Progenitor cell of endocrine pancreas (in vitro differentiated cells): ENCODE data around the gene WARS2. TPM values are rescaled to one million over a fixed set of nuclear protein-coding genes. Genes with fewer than 3 reads are reported as not detected.

Source experiments
- DNase-seq: peaks from one replicate; pipeline ENCODE4 v3.0.0; 2021; ENCODE audit warnings: low spot score; ENCODE audit not compliant: unreplicated experiment
- H3K27ac Mint-ChIP-seq: 2 replicates; pipeline ENCODE4 v1.8.0; 2021; ENCODE audit warnings: mild to moderate bottlenecking, moderate library complexity, mixed read lengths
- H3K27me3 Mint-ChIP-seq: 2 replicates; pipeline ENCODE4 v1.8.0; 2021; ENCODE audit warnings: mixed read lengths
- H3K36me3 Mint-ChIP-seq: 2 replicates; pipeline ENCODE4 v1.8.0; 2022; ENCODE audit warnings: mixed read lengths; ENCODE audit not compliant: insufficient read depth
- H3K4me1 Mint-ChIP-seq: 2 replicates; pipeline ENCODE4 v1.8.0; 2021; ENCODE audit warnings: low read depth, mixed read lengths
- H3K4me3 Mint-ChIP-seq: 2 replicates; pipeline ENCODE4 v1.8.0; 2021; ENCODE audit warnings: low read depth, mild to moderate bottlenecking, moderate library complexity, mixed read lengths
- H3K9me3 Mint-ChIP-seq: 2 replicates; pipeline ENCODE4 v1.8.0; 2021; ENCODE audit warnings: low read depth, mixed read lengths
- total RNA-seq: library from RNA; stranded (reverse); gene quantifications from 2 replicates; pipeline ENCODE4 v1.2.1, GENCODE V29; 2021
- TF ChIP-seq, protein P1 (sequence below): fragments of 200-600 bp; sonication (generic); IDR thresholded peaks from one replicate; pipeline ENCODE4 v1.5.0; 2021; ENCODE audit warnings: antibody characterized with exemption, mild to moderate bottlenecking; ENCODE audit not compliant: unreplicated experiment

WARS2 gene
- total RNA-seq, 1 donor from 2014 or later, result 14.8 TPM

GRCh38 chr1:119032986-119033385, 107.5 kb downstream of the WARS2 start:
- Mint-ChIP-seq H3K4me1 (no peaks in the 10 kb centered on the region), H3K9me3 (no peaks in the 10 kb centered on the region), H3K4me3 (no peak overlapping the region), H3K36me3 (peaks cover 4% of the 10 kb centered on the region), H3K27me3 (no peaks in the 10 kb centered on the region), H3K27ac (no peak overlapping the region)
- TF ChIP-seq, protein P1, sequence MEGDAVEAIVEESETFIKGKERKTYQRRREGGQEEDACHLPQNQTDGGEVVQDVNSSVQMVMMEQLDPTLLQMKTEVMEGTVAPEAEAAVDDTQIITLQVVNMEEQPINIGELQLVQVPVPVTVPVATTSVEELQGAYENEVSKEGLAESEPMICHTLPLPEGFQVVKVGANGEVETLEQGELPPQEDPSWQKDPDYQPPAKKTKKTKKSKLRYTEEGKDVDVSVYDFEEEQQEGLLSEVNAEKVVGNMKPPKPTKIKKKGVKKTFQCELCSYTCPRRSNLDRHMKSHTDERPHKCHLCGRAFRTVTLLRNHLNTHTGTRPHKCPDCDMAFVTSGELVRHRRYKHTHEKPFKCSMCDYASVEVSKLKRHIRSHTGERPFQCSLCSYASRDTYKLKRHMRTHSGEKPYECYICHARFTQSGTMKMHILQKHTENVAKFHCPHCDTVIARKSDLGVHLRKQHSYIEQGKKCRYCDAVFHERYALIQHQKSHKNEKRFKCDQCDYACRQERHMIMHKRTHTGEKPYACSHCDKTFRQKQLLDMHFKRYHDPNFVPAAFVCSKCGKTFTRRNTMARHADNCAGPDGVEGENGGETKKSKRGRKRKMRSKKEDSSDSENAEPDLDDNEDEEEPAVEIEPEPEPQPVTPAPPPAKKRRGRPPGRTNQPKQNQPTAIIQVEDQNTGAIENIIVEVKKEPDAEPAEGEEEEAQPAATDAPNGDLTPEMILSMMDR, result no peak
- DNase-seq, result no peak

DNA sequence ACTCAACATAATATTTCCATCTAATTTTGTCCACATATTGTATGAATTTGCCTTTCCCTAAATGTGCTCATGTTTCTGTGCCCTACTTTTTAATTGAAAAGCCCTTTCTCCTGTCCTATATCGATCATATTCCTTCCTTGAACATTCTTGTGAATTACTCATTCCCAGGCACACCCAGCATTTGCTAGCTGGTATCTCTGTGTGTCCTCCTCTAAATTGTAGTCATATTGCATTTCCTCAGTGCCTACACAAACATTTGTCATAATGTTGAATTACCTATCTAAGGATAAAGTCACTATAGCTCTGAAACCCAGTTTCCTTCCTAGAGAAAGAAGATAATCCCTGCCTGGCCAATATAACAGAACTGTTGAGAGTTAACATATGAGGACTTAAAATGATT, 112.7 kb downstream of the WARS2 start:
- no peak overlapping the region for H3K27ac Mint-ChIP-seq
- H3K9me3 Mint-ChIP-seq, result peaks cover 2% of the 10 kb centered on the region
- H3K27me3 Mint-ChIP-seq, result no peaks in the 10 kb centered on the region
- no peak overlapping the region for H3K4me3 Mint-ChIP-seq
- H3K36me3 Mint-ChIP-seq, result peaks cover 5% of the 10 kb centered on the region
- H3K4me1 Mint-ChIP-seq, result no peaks in the 10 kb centered on the region
- TF ChIP-seq, protein P1, result no peak
- no peak for DNase-seq

DNA sequence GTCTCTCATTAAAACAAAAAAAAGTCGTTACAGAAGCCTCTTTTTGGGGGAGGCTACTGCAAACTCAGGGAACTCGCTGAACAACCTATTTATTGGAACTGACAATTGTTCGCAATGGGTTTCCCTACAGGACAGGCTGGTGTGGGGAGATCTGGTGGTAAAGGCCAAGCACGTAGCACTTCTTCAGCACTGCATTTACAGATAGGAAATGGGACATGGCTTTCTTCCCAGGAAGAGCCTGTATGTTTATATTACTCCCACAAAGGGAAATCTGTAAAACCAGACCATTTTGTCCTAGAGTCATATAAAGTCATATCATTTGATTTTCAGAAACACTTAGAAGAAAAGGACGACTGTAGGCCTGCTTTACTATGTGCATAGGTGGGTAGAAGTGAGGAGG, 113.5 kb downstream of the WARS2 start:
- Mint-ChIP-seq H3K4me3 (no peak overlapping the region), H3K36me3 (peaks cover 6% of the 10 kb centered on the region), H3K9me3 (peaks cover 2% of the 10 kb centered on the region), H3K4me1 (no peaks in the 10 kb centered on the region), H3K27ac (no peak overlapping the region), H3K27me3 (no peaks in the 10 kb centered on the region)
- DNase-seq, result no peak
- TF ChIP-seq, protein P1, result no peak

DNA sequence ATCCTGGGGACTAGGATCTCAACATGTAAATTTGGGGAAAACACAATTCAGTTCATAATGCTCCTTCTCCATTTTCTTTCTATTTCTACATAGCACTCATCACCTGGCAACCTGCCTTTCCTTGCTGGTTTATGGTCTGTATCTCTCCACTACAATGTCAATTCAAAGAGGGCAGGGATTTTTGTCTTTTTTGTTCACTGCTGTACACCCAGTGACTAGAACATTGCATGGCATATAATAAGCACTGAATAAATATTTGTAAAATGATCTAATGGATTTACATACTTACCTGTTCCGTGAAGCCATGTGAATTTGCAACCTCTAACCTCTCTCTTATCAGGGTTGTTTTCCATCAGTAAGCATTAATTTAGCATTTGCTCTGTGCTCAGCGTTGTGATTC, 124.9 kb downstream of the WARS2 start:
- no peak overlapping the region for H3K27ac Mint-ChIP-seq
- TF ChIP-seq, protein P1, result no peak
- H3K4me1 Mint-ChIP-seq, result no peaks in the 10 kb centered on the region
- H3K9me3 Mint-ChIP-seq, result peaks cover 10% of the 10 kb centered on the region
- no peak overlapping the region for H3K4me3 Mint-ChIP-seq
- peaks cover 7% of the 10 kb centered on the region for H3K36me3 Mint-ChIP-seq
- peaks cover 38% of the 10 kb centered on the region for H3K27me3 Mint-ChIP-seq
- no peak for DNase-seq

DNA sequence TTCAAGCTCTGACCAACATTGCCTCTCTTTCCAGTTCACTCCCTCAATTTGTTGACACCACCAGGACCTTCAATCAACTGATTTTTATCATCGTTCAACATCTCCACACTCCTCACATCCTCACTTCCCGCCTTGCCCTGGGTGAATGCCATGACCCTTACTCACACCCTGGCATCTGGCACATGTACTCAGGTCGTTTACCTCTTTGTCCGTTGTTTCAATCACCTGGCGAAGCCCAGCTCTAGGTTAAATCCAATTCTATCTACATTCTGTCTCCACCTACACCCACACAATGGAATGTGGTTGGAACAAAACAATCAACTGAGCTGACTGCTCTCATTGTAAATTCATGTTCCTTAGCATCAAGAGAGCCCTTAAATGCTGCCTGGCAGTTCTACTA, 128.1 kb downstream of the WARS2 start:
- peaks cover 66% of the 10 kb centered on the region for H3K27me3 Mint-ChIP-seq
- H3K36me3 Mint-ChIP-seq, result no peaks in the 10 kb centered on the region
- DNase-seq, result no peak
- H3K27ac Mint-ChIP-seq, result no peak overlapping the region
- H3K4me3 Mint-ChIP-seq, result no peak overlapping the region
- no peaks in the 10 kb centered on the region for H3K9me3 Mint-ChIP-seq
- H3K4me1 Mint-ChIP-seq, result peaks cover 3% of the 10 kb centered on the region
- TF ChIP-seq, protein P1, result no peak
